ENCODE results near the gene IRF8.
"Not testable (repeated sequence)": the region's sequence is repeated elsewhere in the genome, so short reads cannot be mapped to it uniquely, and the experiment has no call there.

Gene IRF8

GRCh38 chr16:85854935-85855334, 44.0 kb upstream of the IRF8 start:
- no peaks in the 10 kb centered on the region for H3K36me3 ChIP-seq (ENCODE audit: control insufficient read depth, insufficient read depth, low read length)
- DNase-seq (ENCODE audit: extremely low read depth, insufficient read length): no peak
- H3K4me3 ChIP-seq (replicated peaks; ENCODE audit: low read depth, low read length): no peak overlapping the region
- no peak for TF ChIP-seq CTCF (IDR thresholded peaks at IDR 0.05; ENCODE audit: insufficient read depth, low read length, poor library complexity, severe bottlenecking)
- no peaks in the 10 kb centered on the region for H3K27me3 ChIP-seq (replicated peaks; ENCODE audit: control insufficient read depth, insufficient read depth, low read length)

GRCh38 chr16:85856079-85856478, 42.9 kb upstream of the IRF8 start:
- Histone ChIP-seq H3K4me3 (replicated peaks; ENCODE audit: low read depth, low read length) (no peak overlapping the region), H3K36me3 (ENCODE audit: control insufficient read depth, insufficient read depth, low read length) (no peaks in the 10 kb centered on the region), H3K27me3 (replicated peaks; ENCODE audit: control insufficient read depth, insufficient read depth, low read length) (no peaks in the 10 kb centered on the region)
- TF ChIP-seq CTCF (IDR thresholded peaks at IDR 0.05; ENCODE audit: insufficient read depth, low read length, poor library complexity, severe bottlenecking): no peak
- no peak for DNase-seq (ENCODE audit: extremely low read depth, insufficient read length)

DNA sequence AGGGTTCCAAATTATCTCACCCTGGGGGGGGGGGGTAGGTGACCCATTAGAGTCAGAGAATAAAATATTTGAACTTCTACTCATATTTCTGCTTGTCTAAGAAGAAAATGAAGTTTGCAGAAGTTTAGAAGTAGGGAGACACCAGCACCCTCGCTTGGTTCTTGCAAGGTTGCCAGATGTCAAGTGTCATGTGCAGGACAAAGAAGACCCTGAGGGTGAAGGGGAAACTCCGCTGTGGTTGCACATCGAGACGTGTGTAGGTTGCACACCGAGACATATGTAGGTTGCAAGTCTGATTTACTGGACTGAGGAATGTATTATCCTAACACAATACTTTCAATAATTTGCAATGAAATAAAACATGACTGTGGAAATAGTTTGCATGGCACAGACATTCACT, 42.4 kb upstream of the IRF8 start:
- H3K36me3 ChIP-seq (ENCODE audit: control insufficient read depth, insufficient read depth, low read length): no peaks in the 10 kb centered on the region
- H3K4me3 ChIP-seq (replicated peaks; ENCODE audit: low read depth, low read length): no peak overlapping the region
- H3K27me3 ChIP-seq (replicated peaks; ENCODE audit: control insufficient read depth, insufficient read depth, low read length): no peaks in the 10 kb centered on the region
- no peak for DNase-seq (ENCODE audit: extremely low read depth, insufficient read length)
- TF ChIP-seq CTCF (IDR thresholded peaks at IDR 0.05; ENCODE audit: insufficient read depth, low read length, poor library complexity, severe bottlenecking): no peak

DNA sequence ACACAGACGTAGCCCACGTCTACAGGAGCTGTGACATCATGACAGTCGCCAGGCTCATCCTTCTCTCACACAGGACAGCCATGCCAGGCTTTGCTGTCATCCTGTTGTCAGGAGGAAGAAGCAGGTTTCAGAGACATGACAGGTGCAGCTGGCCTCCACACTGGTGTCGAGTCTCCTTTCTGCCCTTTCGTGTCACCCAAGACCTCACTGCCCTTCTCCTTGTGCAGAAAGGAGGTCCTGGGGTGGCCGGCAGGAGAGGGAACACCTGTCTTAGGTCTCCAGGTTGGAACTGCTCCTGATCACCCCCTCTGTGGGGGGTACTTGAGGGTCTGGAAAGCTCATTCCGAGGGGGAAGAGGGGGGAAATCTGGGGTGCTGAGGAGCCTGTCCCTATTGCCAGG, 41.6 kb upstream of the IRF8 start:
- no peak for TF ChIP-seq CTCF (IDR thresholded peaks at IDR 0.05; ENCODE audit: insufficient read depth, low read length, poor library complexity, severe bottlenecking)
- H3K36me3 ChIP-seq (ENCODE audit: control insufficient read depth, insufficient read depth, low read length): no peaks in the 10 kb centered on the region
- no peak overlapping the region for H3K4me3 ChIP-seq (replicated peaks; ENCODE audit: low read depth, low read length)
- H3K27me3 ChIP-seq (replicated peaks; ENCODE audit: control insufficient read depth, insufficient read depth, low read length): no peaks in the 10 kb centered on the region
- DNase-seq (ENCODE audit: extremely low read depth, insufficient read length): no peak

- H3K27me3 ChIP-seq (replicated peaks; ENCODE audit: control insufficient read depth, insufficient read depth, low read length): not testable (repeated sequence)
Measured at GRCh38 chr16:85858571-85858970, 40.4 kb upstream of the IRF8 start.

GRCh38 chr16:85858984-85859817, 39.8 kb upstream of the IRF8 start:
- DNase-seq (ENCODE audit: extremely low read depth, insufficient read length): no peak
- Histone ChIP-seq H3K4me3 (replicated peaks; ENCODE audit: low read depth, low read length) (no peak overlapping the region), H3K27me3 (replicated peaks; ENCODE audit: control insufficient read depth, insufficient read depth, low read length) (no peaks in the 10 kb centered on the region), H3K36me3 (ENCODE audit: control insufficient read depth, insufficient read depth, low read length) (no peaks in the 10 kb centered on the region)
- TF ChIP-seq CTCF (IDR thresholded peaks at IDR 0.05; ENCODE audit: insufficient read depth, low read length, poor library complexity, severe bottlenecking): no peak

More at GRCh38 chr16:85858571-85858970, 40.4 kb upstream of the IRF8 start:
- not testable (repeated sequence) for DNase-seq (ENCODE audit: extremely low read depth, insufficient read length); H3K4me3 ChIP-seq (replicated peaks; ENCODE audit: low read depth, low read length); H3K36me3 ChIP-seq (ENCODE audit: control insufficient read depth, insufficient read depth, low read length)
